AG04450 (cell line): ENCODE measurements around the gene NDE1. TPM values are rescaled to one million over a fixed set of nuclear protein-coding genes. Genes with fewer than 3 reads are reported as not detected.

Experiments
- CTCF ChIA-PET: fragments of 300-600, 350-600 bp; formaldehyde crosslinking; extraction: SDS; loops from one replicate; lab custom pipeline; 2022; ENCODE audit warnings: antibody characterized with exemption, inconsistent platforms; lab: Charles Lee
- POLR2A ChIA-PET: fragments of 350-600 bp; formaldehyde crosslinking; extraction: SDS; loops from one replicate; lab custom pipeline; 2021; ENCODE audit warnings: antibody characterized with exemption, inconsistent platforms; lab: Yijun Ruan, JAX
- DNase-seq: peaks from one replicate; pipeline ENCODE4 v3.0.0-alpha.2; 2011; ENCODE audit warnings: low read depth, low spot score
- H3K27ac ChIP-seq: one replicate; pipeline ENCODE4 v1.5.1; 2012; ENCODE audit warnings: low read depth, low read length, control low read depth
- H3K27me3 ChIP-seq: one replicate; pipeline ENCODE4 v1.6.0; 2012; ENCODE audit warnings: low read length; ENCODE audit not compliant: control insufficient read depth, insufficient read depth
- H3K4me3 ChIP-seq: 2 replicates; pipeline ENCODE4 v1.5.1; 2011; ENCODE audit warnings: mild to moderate bottlenecking, low read depth, low read length, control low read depth
- H3K9me3 ChIP-seq: 2 replicates; pipeline ENCODE4 v1.5.1; 2012; ENCODE audit warnings: low read length; ENCODE audit not compliant: control insufficient read depth, insufficient read depth
- CTCF ChIP-seq: IDR thresholded peaks from 2 replicates; pipeline ENCODE4 v1.5.1; 2011; ENCODE audit warnings: low read depth, low read length, control low read depth, inconsistent platforms
- polyA minus RNA-seq: library from RNA; depleted of rRNA, polyadenylated mRNA; stranded (reverse); fragments of >200 nt; gene quantifications from 2 replicates; pipeline ENCODE4 v1.2.3, GENCODE V29; 2011; rRNA and poly(A)+ RNA removed
- polyA plus RNA-seq: library from polyadenylated mRNA; depleted of rRNA; stranded (reverse); fragments of >200 nt; gene quantifications from 2 replicates; pipeline ENCODE4 v1.2.3, GENCODE V29; 2011; rRNA removed

NDE1 gene
- polyA plus RNA-seq (28.1 and 29.9 TPM in 2 replicates), polyA minus RNA-seq (24.2 and 26.1 TPM in 2 replicates)

DNA sequence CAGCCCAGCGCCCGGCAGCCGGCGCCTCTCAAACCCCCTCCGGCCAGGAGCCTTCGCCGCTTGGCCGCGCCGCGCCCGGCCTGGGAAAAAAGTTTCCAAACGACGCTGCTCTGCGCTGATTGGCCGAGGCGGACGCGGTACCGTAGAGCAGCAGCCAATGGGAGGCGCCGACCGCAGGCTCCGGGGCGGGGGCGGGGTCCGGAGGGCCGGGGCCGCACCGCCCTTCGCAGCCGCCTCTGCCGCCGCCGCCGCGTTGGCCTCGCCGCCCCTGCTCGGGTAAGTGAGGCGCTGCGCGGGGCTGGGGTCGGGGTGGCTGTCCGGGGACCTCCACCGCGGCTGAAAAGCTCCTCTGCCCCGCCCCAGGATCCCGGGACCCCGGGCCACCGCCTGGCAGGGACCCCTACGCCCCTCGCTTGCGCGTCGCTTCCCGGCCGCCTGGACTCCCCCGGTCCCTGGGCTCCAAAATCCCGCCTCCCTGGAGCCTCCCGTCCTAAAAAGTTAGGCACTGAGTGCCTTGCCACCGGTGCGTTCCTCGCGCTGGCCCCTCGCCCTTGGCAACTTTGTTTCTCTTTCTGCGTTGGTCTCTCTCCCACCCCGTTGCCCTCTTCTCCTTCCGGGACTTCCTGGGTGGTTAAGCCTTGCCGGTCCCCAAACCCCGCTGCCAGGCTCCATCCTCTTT, at the start of gene NDE1:
NDE1 (plus strand) TSS at position 227 of the 679 bp plus-strand sequence. CDS start 14,534 bp downstream, outside the sequence.
- TF ChIP-seq CTCF: no peak
- ChIA-PET POLR2A (no interaction called here), CTCF (interaction anchor here (1.2 kb wide), 2 partner anchors 32 to 53 kb away, joined by 3 read pairs; no protein-coding TSS in a partner anchor)
- Histone ChIP-seq H3K27ac (peak within 1 kb of the TSS; percentile 39), H3K27me3 (no peaks in the 10 kb centered on the region), H3K4me3 (peak within 1 kb of the TSS; percentile 86), H3K9me3 (no peaks in the 10 kb centered on the region)
- peak; percentile 56 for DNase-seq

GRCh38 chr16:15601212-15601879, 48.7 kb upstream of the NDE1 start:
- H3K27me3 ChIP-seq: no peaks in the 10 kb centered on the region
- no peak for DNase-seq
- TF ChIP-seq CTCF: no peak
- no peaks in the 10 kb centered on the region for H3K9me3 ChIP-seq
- ChIA-PET POLR2A (no interaction called here), CTCF (no interaction called here)
- no peak overlapping the region for H3K27ac ChIP-seq
- H3K4me3 ChIP-seq: no peak overlapping the region

DNA sequence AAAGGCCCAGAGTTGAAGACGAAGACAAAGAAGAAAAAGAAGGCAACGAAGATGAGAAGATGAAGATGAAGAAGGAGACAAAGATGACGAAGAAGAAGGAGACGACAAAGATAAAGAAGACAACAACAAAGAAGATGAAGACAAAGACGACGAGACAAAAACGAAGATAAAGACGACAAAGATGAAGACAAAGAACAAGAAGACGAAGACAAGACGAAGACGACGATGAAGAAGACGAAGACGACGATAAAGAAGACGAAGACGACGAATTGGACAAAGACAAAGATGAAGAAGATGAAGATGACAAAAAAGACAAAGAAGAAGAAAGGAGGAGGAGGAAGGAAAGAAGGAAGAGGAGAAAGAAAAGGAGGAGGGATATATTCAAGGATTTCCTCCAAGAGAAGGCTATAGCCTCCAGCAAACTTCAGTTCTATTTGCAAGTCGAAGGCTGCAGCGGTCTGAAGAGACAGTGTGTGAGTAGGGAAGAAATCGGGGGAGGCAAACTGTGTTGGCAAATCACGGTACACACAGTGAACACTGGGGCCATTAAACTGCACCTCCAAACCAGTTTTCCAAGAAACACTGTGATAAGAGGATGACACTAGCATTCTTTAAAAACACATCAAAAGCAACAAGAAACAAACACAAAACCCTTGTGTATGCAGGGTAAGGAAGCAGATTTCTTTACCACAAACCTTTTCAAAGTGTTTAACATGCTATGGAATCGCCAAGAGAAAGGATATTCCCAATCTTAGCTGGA, 47.6 kb upstream of the NDE1 start:
- Histone ChIP-seq H3K9me3 (no peaks in the 10 kb centered on the region), H3K4me3 (no peak overlapping the region), H3K27me3 (no peaks in the 10 kb centered on the region), H3K27ac (no peak overlapping the region)
- no peak for DNase-seq
- POLR2A ChIA-PET: no interaction called here
- no peak for TF ChIP-seq CTCF
- CTCF ChIA-PET: no interaction called here

GRCh38 chr16:15604460-15605440, 45.3 kb upstream of the NDE1 start:
- TF ChIP-seq CTCF: no peak
- no peak overlapping the region for H3K4me3 ChIP-seq
- no peaks in the 10 kb centered on the region for H3K27me3 ChIP-seq
- POLR2A ChIA-PET: no interaction called here
- CTCF ChIA-PET: interaction anchor here (0.6 kb wide), 1 partner anchor 11 kb away, joined by 4 read pairs; no protein-coding TSS in a partner anchor
- no peak overlapping the region for H3K27ac ChIP-seq
- no peaks in the 10 kb centered on the region for H3K9me3 ChIP-seq
- DNase-seq: no peak
